NB4 (cell line): Measurements from ENCODE around the gene TMEM132C.

Experiments
- DNase-seq: peaks from one replicate; pipeline ENCODE4 v3.0.0; 2010; ENCODE audit warnings: low read depth
- H3K4me3 ChIP-seq: one replicate; pipeline ENCODE4 v1.5.1; 2011; ENCODE audit warnings: mild to moderate bottlenecking, low read depth, low read length, moderate library complexity
- MAX ChIP-seq: IDR thresholded peaks from 2 replicates; pipeline ENCODE4 v1.6.1; 2011; ENCODE audit warnings: low read depth, low read length
- MYC ChIP-seq: IDR thresholded peaks from 2 replicates; pipeline ENCODE4 v1.6.1; 2011; ENCODE audit warnings: low read depth, low read length
- POLR2A ChIP-seq: IDR thresholded peaks from 2 replicates; pipeline ENCODE4 v1.6.1; 2011; ENCODE audit warnings: mild to moderate bottlenecking; ENCODE audit not compliant: insufficient read length; ENCODE audit errors: extremely low read depth
- TF ChIP-seq, protein P1 (sequence below): IDR thresholded peaks from one replicate; pipeline ENCODE4 v1.5.1; 2012; ENCODE audit warnings: low read depth, low read length

Gene TMEM132C

DNA sequence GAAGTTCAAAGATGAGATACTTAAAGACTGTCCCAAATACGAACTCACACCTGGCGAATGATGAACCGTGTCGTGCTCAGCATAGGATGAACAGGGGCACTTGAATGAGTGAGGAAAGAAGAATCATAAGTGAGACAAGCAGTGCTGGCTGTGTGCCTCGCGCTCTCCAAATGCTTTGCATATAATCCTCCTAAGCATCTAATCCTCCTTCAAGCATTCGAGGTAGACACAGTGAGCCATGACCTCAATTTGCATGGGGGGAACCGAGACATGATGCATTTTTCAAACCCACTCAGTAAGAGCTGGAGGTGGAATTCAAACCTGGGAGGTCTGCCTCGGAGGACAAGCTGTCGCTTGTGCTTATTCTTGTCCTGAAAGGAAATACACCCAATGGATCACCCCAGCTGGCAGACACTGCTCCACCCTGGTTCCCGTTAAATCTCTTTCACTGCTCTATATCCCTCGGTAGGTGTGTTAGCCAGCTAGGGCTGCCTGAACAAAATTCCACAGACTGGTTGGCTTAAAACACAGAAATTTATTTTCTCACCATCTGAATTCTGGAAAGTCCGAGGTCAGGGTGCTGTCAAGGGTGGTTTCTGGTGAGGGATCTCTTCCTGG is 282.7 kb downstream of the TMEM132C start:
- TF ChIP-seq, protein P1, sequence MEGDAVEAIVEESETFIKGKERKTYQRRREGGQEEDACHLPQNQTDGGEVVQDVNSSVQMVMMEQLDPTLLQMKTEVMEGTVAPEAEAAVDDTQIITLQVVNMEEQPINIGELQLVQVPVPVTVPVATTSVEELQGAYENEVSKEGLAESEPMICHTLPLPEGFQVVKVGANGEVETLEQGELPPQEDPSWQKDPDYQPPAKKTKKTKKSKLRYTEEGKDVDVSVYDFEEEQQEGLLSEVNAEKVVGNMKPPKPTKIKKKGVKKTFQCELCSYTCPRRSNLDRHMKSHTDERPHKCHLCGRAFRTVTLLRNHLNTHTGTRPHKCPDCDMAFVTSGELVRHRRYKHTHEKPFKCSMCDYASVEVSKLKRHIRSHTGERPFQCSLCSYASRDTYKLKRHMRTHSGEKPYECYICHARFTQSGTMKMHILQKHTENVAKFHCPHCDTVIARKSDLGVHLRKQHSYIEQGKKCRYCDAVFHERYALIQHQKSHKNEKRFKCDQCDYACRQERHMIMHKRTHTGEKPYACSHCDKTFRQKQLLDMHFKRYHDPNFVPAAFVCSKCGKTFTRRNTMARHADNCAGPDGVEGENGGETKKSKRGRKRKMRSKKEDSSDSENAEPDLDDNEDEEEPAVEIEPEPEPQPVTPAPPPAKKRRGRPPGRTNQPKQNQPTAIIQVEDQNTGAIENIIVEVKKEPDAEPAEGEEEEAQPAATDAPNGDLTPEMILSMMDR: no peak
- TF ChIP-seq POLR2A: no peak
- TF ChIP-seq MAX: no peak
- TF ChIP-seq MYC: no peak
- no peak for DNase-seq
- H3K4me3 ChIP-seq: no peak overlapping the region

DNA sequence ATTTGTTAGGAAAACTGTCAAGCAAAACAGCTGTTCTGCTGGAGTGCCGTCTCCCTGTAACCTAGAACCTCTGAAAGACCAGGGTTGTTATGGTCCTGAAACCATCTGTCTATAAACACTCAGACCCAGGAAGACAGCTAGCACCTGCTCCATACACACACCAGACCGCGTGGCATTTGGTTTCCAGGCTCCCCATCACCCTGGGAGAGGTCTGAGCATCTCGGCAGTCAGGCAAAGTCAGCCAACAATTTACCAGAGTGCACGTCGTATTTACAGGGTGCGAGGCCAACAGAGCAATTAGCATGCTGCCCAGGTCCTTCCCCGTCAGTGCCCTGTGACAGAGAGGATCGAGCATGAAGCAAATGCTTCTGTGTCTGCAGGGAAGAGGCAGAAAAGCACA is 284.3 kb downstream of the TMEM132C start:
- no peak overlapping the region for H3K4me3 ChIP-seq
- no peak for DNase-seq
- TF ChIP-seq, protein P1: no peak
- TF ChIP-seq MAX: no peak
- TF ChIP-seq MYC: no peak
- TF ChIP-seq POLR2A: no peak

DNA sequence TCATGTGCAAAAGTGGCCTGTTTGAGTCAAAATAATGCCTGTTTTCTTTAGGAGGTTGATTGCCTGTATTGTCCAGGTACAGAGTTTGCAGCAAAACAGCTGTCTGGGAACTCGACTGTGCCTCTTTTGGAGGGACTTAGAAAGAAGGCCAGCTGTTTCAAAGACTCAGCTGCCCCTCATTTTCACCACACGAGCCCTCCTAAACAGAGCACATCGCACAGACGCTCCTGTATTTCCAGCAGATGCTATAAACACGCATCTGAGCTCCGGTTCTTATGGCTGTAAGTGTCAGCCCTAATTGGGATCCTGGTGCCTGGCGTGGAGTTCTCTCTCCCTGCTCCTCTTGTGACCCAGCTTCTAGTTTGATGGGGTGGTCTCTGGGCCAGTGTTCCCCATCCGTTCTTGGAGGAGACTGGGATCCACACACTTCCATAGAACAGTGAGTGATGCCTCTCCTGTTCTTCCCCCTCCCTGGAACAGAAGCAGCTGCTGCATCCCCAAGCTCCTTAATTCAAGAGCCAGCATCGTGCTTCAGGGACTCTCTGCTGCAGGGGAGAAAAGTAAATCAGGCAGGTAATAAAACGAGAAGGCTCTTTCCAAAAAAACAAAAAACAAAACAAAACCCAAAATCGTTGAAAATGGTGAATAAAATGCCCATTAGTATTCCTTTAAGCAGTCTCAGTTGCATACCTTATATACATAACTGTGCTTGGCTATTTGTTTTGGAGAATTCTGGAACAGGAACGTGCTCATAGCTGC is 287.8 kb downstream of the TMEM132C start:
- no peak overlapping the region for H3K4me3 ChIP-seq
- no peak for TF ChIP-seq MAX
- no peak for TF ChIP-seq POLR2A
- TF ChIP-seq MYC: no peak
- TF ChIP-seq, protein P1: no peak
- DNase-seq: no peak

DNA sequence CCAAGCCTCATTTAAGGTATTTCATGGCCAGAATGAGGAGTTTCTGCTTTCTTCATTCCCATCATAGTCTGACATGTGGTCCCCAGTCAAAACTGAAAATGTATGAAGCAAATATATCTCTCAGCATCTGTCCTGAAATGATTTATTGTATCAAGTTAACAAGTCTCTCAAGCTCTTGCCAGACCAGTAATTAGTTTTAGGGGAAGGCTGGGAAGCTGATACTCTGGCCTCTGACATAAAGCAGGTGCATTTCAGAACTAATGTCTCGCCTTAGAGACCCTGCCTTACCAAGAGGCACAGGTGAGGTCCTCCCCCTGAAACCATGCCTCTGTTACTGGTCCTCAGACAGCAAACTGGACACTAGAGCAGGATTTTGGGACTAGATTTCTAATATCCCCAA is 290.3 kb downstream of the TMEM132C start:
- DNase-seq: no peak
- H3K4me3 ChIP-seq: no peak overlapping the region
- TF ChIP-seq POLR2A: no peak
- TF ChIP-seq, protein P1: no peak
- TF ChIP-seq MYC: no peak
- TF ChIP-seq MAX: no peak

- no peak overlapping the region for H3K4me3 ChIP-seq
- DNase-seq: no peak
- TF ChIP-seq MAX: no peak
- TF ChIP-seq POLR2A: no peak
- no peak for TF ChIP-seq MYC
- TF ChIP-seq, protein P1: no peak
These were observed 298.0 kb downstream of the TMEM132C start for GRCh38 chr12:128564956-128565355.
